ENCODE measurements around the gene NDST3.

Gene NDST3

GRCh38 chr4:118287711-118288451 is 253.6 kb downstream of the NDST3 start:
- Histone ChIP-seq H4K20me1 (ENCODE audit: insufficient read depth, low read length) (no peaks in the 10 kb centered on the region), H3K9ac (ENCODE audit: low read depth, low read length) (no peak overlapping the region), H3K4me1 (ENCODE audit: insufficient read depth, low read length) (no peaks in the 10 kb centered on the region), H3K36me3 (ENCODE audit: insufficient read depth, low read length) (no peaks in the 10 kb centered on the region), H3K4me2 (ENCODE audit: insufficient read depth, low read length) (no peak overlapping the region), H3K9me3 (ENCODE audit: insufficient read depth, low read length, severe bottlenecking) (no peaks in the 10 kb centered on the region), H3K27ac (ENCODE audit: low read length) (no peak overlapping the region), H3K4me3 (ENCODE audit: low read depth in 1 of 2, low read length in 2 of 2) (no peak overlapping the region), H2AFZ (ENCODE audit: low read depth, low read length) (no peak overlapping the region), H3K27me3 (ENCODE audit: insufficient read depth, low read length, poor library complexity) (no peaks in the 10 kb centered on the region), H3K79me2 (ENCODE audit: insufficient read depth, low read length) (no peaks in the 10 kb centered on the region)
- TF ChIP-seq CTCF (IDR thresholded peaks at IDR 0.05; ENCODE audit: borderline replicate concordance, extremely low read depth, low read length, poor library complexity, severe bottlenecking) (no peak), EZH2 (IDR thresholded peaks at IDR 0.05; ENCODE audit: borderline replicate concordance, low read depth, low read length, severe bottlenecking) (no peak)
- ATAC-seq (ENCODE audit: insufficient read depth, low read depth) = no peak
- no peak for DNase-seq

GRCh38 chr4:118289794-118290193 is 255.5 kb downstream of the NDST3 start:
- DNase-seq (no peak), ATAC-seq (ENCODE audit: insufficient read depth, low read depth) (no peak)
- Histone ChIP-seq H3K4me2 (ENCODE audit: insufficient read depth, low read length) (no peak overlapping the region), H4K20me1 (ENCODE audit: insufficient read depth, low read length) (no peaks in the 10 kb centered on the region), H3K9ac (ENCODE audit: low read depth, low read length) (no peak overlapping the region), H3K9me3 (ENCODE audit: insufficient read depth, low read length, severe bottlenecking) (no peaks in the 10 kb centered on the region), H3K27ac (ENCODE audit: low read length) (no peak overlapping the region), H3K36me3 (ENCODE audit: insufficient read depth, low read length) (no peaks in the 10 kb centered on the region), H2AFZ (ENCODE audit: low read depth, low read length) (no peak overlapping the region), H3K4me1 (ENCODE audit: insufficient read depth, low read length) (no peaks in the 10 kb centered on the region), H3K79me2 (ENCODE audit: insufficient read depth, low read length) (no peaks in the 10 kb centered on the region), H3K27me3 (ENCODE audit: insufficient read depth, low read length, poor library complexity) (no peaks in the 10 kb centered on the region), H3K4me3 (ENCODE audit: low read depth in 1 of 2, low read length in 2 of 2) (no peak overlapping the region)
- no peak for TF ChIP-seq CTCF (IDR thresholded peaks at IDR 0.05; ENCODE audit: borderline replicate concordance, extremely low read depth, low read length, poor library complexity, severe bottlenecking)
- no peak for TF ChIP-seq EZH2 (IDR thresholded peaks at IDR 0.05; ENCODE audit: borderline replicate concordance, low read depth, low read length, severe bottlenecking)

- no peaks in the 10 kb centered on the region for H3K27me3 ChIP-seq (ENCODE audit: insufficient read depth, low read length, poor library complexity)
These were observed 256.7 kb downstream of the NDST3 start for GRCh38 chr4:118290951-118291350.

More at GRCh38 chr4:118290951-118291350, 256.7 kb downstream of the NDST3 start:
- H3K27ac ChIP-seq (ENCODE audit: low read length) = no peak overlapping the region
- no peak overlapping the region for H3K4me3 ChIP-seq (ENCODE audit: low read depth in 1 of 2, low read length in 2 of 2)
- no peaks in the 10 kb centered on the region for H3K79me2 ChIP-seq (ENCODE audit: insufficient read depth, low read length)
- no peak for TF ChIP-seq EZH2 (IDR thresholded peaks at IDR 0.05; ENCODE audit: borderline replicate concordance, low read depth, low read length, severe bottlenecking)
- no peak for TF ChIP-seq CTCF (IDR thresholded peaks at IDR 0.05; ENCODE audit: borderline replicate concordance, extremely low read depth, low read length, poor library complexity, severe bottlenecking)
- no peaks in the 10 kb centered on the region for H4K20me1 ChIP-seq (ENCODE audit: insufficient read depth, low read length)
- no peak overlapping the region for H3K4me2 ChIP-seq (ENCODE audit: insufficient read depth, low read length)
- no peaks in the 10 kb centered on the region for H3K36me3 ChIP-seq (ENCODE audit: insufficient read depth, low read length)
- ATAC-seq (ENCODE audit: insufficient read depth, low read depth) (no peak), DNase-seq (no peak)
- H2AFZ ChIP-seq (ENCODE audit: low read depth, low read length) = no peak overlapping the region
- no peaks in the 10 kb centered on the region for H3K9me3 ChIP-seq (ENCODE audit: insufficient read depth, low read length, severe bottlenecking)
- no peak overlapping the region for H3K9ac ChIP-seq (ENCODE audit: low read depth, low read length)
- H3K4me1 ChIP-seq (ENCODE audit: insufficient read depth, low read length) = no peaks in the 10 kb centered on the region

Data from DND-41 (cell line).